Endothelial cell of umbilical vein (primary cell): ENCODE measurements around the gene PDGFB. TPM values are rescaled to one million over a fixed set of nuclear protein-coding genes. Genes with fewer than 3 reads are reported as not detected.

ENCODE experiments used
- BruUV-seq: library from RNA; stranded (reverse); fragments of 400-500 nt; replicated peaks from 2 replicates; lab custom pipeline; 2021; lab: Mats Ljungman, UMichigan
- CTCF ChIA-PET: fragments of 300-600, 350-600 bp; sonication (Branson Sonifier 250); formaldehyde crosslinking; loops from one replicate; lab custom pipeline; 2021; ENCODE audit warnings: antibody characterized with exemption, inconsistent platforms; lab: Charles Lee
- POLR2A ChIA-PET: fragments of 300-600, 350-600 bp; sonication (Branson Sonifier 250); formaldehyde crosslinking; loops from one replicate; lab custom pipeline; 2021; ENCODE audit warnings: antibody characterized with exemption, inconsistent platforms; lab: Charles Lee
- DNase-seq: peaks from one replicate; pipeline ENCODE4 v3.0.0-alpha.2; 2011; ENCODE audit warnings: low read depth, low spot score
- FAIRE-seq: peaks from 2 replicates; lab custom pipeline; 2011; peaks lifted over from hg19 to GRCh38; lab: Jason Lieb, UNC
- H2AFZ ChIP-seq: 2 replicates; pipeline ENCODE4 v1.6.0; 2012; ENCODE audit warnings: low read depth, low read length, control low read depth, inconsistent platforms
- H3K27ac ChIP-seq: 2 replicates; pipeline ENCODE4 v1.5.1; 2011; ENCODE audit warnings: low read depth, mild to moderate bottlenecking, control low read depth, low read length, moderate library complexity; ENCODE audit not compliant: insufficient read depth
- H3K27me3 ChIP-seq, 2 experiments: 2 replicates each; pipeline versions ENCODE4 v1.6.0 to v1.6.1; 2011; ENCODE audit warnings: low read length in 2 of 2, mixed read lengths in 1 of 2; ENCODE audit not compliant: control insufficient read depth in 2 of 2, insufficient read depth in 2 of 2
- H3K36me3 ChIP-seq, 2 experiments: 2 replicates in 1 of 2; 3 replicates in 1 of 2; pipeline ENCODE4 v1.5.1; 2011; ENCODE audit warnings: low read length in 2 of 2, mild to moderate bottlenecking in 1 of 2, moderate library complexity in 1 of 2; ENCODE audit not compliant: control insufficient read depth in 2 of 2, insufficient read depth in 2 of 2; ENCODE audit errors: extremely low read depth in 1 of 2
- H3K4me1 ChIP-seq: 3 replicates; pipeline ENCODE4 v1.5.1; 2011; ENCODE audit warnings: mild to moderate bottlenecking, low read length; ENCODE audit not compliant: control insufficient read depth, insufficient read depth; ENCODE audit errors: extremely low read depth
- H3K4me2 ChIP-seq: 2 replicates; pipeline ENCODE4 v1.6.1; 2011; ENCODE audit warnings: low read length, control low read depth, mixed read lengths; ENCODE audit not compliant: insufficient read depth
- H3K4me3 ChIP-seq, 3 experiments: fragments of 200-600 bp in 1 of 3; sonication (generic), shearing (Covaris generic) in 1 of 3; replicated peaks in 1 of 3; 2 replicates each; pipeline ENCODE4 v1.5.1; 2011 to 2016; ENCODE audit warnings: control low read depth in 3 of 3, low read length in 3 of 3, mild to moderate bottlenecking in 2 of 3, inconsistent platforms in 1 of 3, low read depth in 1 of 3, moderate library complexity in 1 of 3; ENCODE audit not compliant: insufficient read depth in 1 of 3
- H3K79me2 ChIP-seq: 2 replicates; pipeline ENCODE4 v1.6.0; 2012; ENCODE audit warnings: low read length, inconsistent platforms; ENCODE audit not compliant: control insufficient read depth, insufficient read depth
- H3K9ac ChIP-seq: replicated peaks from 2 replicates; pipeline ENCODE3; 2011; ENCODE audit warnings: low read length, control low read depth; ENCODE audit not compliant: insufficient read depth; ENCODE audit errors: extremely low read depth
- H3K9me1 ChIP-seq: replicated peaks from 3 replicates; pipeline ENCODE4 v1.6.0; 2011; ENCODE audit warnings: mild to moderate bottlenecking, low read length; ENCODE audit not compliant: control insufficient read depth, insufficient read depth; ENCODE audit errors: extremely low read depth
- H3K9me3 ChIP-seq: replicated peaks from 2 replicates; pipeline ENCODE4 v1.5.1; 2012; ENCODE audit warnings: low read length, inconsistent platforms; ENCODE audit not compliant: control insufficient read depth, insufficient read depth
- H4K20me1 ChIP-seq: replicated peaks from 2 replicates; pipeline ENCODE3; 2011; ENCODE audit warnings: mild to moderate bottlenecking, low read length; ENCODE audit not compliant: control insufficient read depth, insufficient read depth; ENCODE audit errors: extremely low read depth
- EZH2 ChIP-seq: IDR thresholded peaks from 2 replicates; pipeline ENCODE4 v1.6.1; 2012; ENCODE audit warnings: borderline replicate concordance, low read depth, mild to moderate bottlenecking, moderate library complexity, low read length, inconsistent platforms; ENCODE audit not compliant: severe bottlenecking
- FOS ChIP-seq: IDR thresholded peaks from 2 replicates; pipeline ENCODE4 v1.6.1; 2011; ENCODE audit warnings: mild to moderate bottlenecking, low read length, moderate library complexity, borderline replicate concordance; ENCODE audit not compliant: insufficient read depth
- GATA2 ChIP-seq: IDR thresholded peaks from 2 replicates; pipeline ENCODE4 v1.7.0; 2011; ENCODE audit warnings: low read depth, mild to moderate bottlenecking, moderate library complexity, mixed read lengths, low read length; ENCODE audit not compliant: insufficient read length, insufficient read depth
- JUN ChIP-seq: IDR thresholded peaks from 2 replicates; pipeline ENCODE4 v1.6.1; 2011; ENCODE audit warnings: borderline replicate concordance, low read depth; ENCODE audit not compliant: insufficient read length, insufficient read depth
- MYC ChIP-seq: IDR thresholded peaks from one replicate; pipeline ENCODE4 v1.6.1; 2011; ENCODE audit warnings: mild to moderate bottlenecking, low read depth, low read length
- POLR2A ChIP-seq: IDR thresholded peaks from 2 replicates; pipeline ENCODE4 v1.6.1; 2012; ENCODE audit warnings: low read depth, mild to moderate bottlenecking, control low read depth, low read length
- POLR2AphosphoS5 ChIP-seq: IDR thresholded peaks from 2 replicates; pipeline ENCODE4 v1.6.1; 2012; ENCODE audit warnings: low read depth, mild to moderate bottlenecking, control low read depth, low read length, moderate library complexity; ENCODE audit not compliant: insufficient read depth
- dilution Hi-C: fragments of 300-500 bp; cut with MboI; formaldehyde crosslinking; loops from one replicate; pipeline ENCODE4 v1.15.0; 2019; ENCODE audit warnings: low sequenced_read_pairs; ENCODE audit not compliant: extremely low pct_ligation_motif_present
- intact Hi-C: fragments of 100-400 bp; cut with micrococcal nuclease; formaldehyde crosslinking; loops from one replicate; pipeline ENCODE4 v1.10.0; 2022
- polyA plus RNA-seq, 4 experiments: library from polyadenylated mRNA; depleted of rRNA in 3 of 4; stranded (reverse) in 3 of 4; unstranded in 1 of 4; fragments of >200 nt; gene quantifications; 2 replicates each; pipeline versions ENCODE4 v1.2.1 to v1.2.3, GENCODE V29; 2011 to 2012; ENCODE audit warnings: missing spikeins in 1 of 4
- total RNA-seq: library from RNA; stranded (reverse); gene quantifications from 2 replicates; pipeline ENCODE4 v1.2.3, GENCODE V29; 2021
- TF ChIP-seq, protein P1 (sequence below): IDR thresholded peaks from 2 replicates; pipeline ENCODE4 v1.6.1; 2011; ENCODE audit not compliant: insufficient read depth, insufficient read length
- TF ChIP-seq, protein P2 (sequence below), 2 donors: IDR thresholded peaks; 1 replicate in 1 of 2; 2 replicates in 1 of 2; pipeline ENCODE4 v1.5.1; 2011; ENCODE audit warnings: low read length in 2 of 2, mild to moderate bottlenecking in 2 of 2, moderate library complexity in 2 of 2, control low read depth in 1 of 2, inconsistent platforms in 1 of 2, low read depth in 1 of 2; ENCODE audit not compliant: insufficient read depth in 1 of 2; ENCODE audit errors: extremely low read depth in 1 of 2

PDGFB gene
- total and polyA plus RNA-seq, 2 donors (not counting 3 experiments of a cell fraction or from before 2014, with no cell fraction given): 135 to 240 TPM

DNA sequence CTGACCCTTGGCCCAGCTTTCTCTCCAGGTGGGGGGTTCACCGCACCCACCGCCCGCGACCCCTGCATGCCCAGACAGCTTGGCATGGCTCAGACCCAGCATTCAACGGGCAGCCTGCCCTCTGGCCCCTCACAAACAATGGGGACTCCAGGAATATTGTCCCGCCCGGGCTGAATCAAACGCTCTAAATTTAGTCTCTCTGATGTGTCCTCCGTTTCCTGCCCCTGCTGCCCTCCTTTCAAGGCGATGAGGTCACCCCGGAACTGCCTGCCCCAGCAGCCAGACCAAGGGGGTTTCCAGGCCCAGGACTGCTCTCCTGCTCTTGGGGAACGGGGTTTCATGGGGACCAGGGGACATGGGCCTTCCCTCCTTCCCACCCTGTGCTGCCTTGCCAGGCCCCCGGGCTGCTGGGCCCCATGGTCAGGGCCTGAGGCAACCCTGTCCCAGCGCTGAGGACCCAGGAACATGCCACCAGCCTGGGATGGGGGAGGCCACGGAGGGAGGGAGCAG is 10.1 kb upstream of the PDGFB start:
- no peaks in the 10 kb centered on the region for H3K9me1 ChIP-seq
- peak overlapping the region; percentile 89 for H3K9ac ChIP-seq
- TF ChIP-seq FOS: peak; percentile 67
- TF ChIP-seq POLR2A: peak; percentile 27
- TF ChIP-seq MYC: no peak
- TF ChIP-seq JUN: peak; percentile 72
- peak; percentile 74 for TF ChIP-seq POLR2AphosphoS5
- no peak overlapping the region for H2AFZ ChIP-seq
- no peaks in the 10 kb centered on the region for H3K79me2 ChIP-seq
- H3K9me3 ChIP-seq: no peaks in the 10 kb centered on the region
- BruUV-seq: no TSS peak
- H4K20me1 ChIP-seq: no peaks in the 10 kb centered on the region
- intact Hi-C loops: loop anchor here (10.0 kb wide), 1 partner anchor 270 kb away; the partner anchor contains the start of gene ATF4
- peaks cover 34% of the 10 kb centered on the region for H3K4me1 ChIP-seq
- POLR2A ChIA-PET: interaction anchor here (1.4 to 2.5 kb wide), 2 partner anchors 10 to 29 kb away, joined by 4 to 20 read pairs; partner anchors contain the start of gene PDGFB
- no peaks in the 10 kb centered on the region for H3K36me3 ChIP-seq
- CTCF ChIA-PET: interaction anchor here (1.8 to 2.0 kb wide), 2 partner anchors 52 to 56 kb away, joined by 6 to 10 read pairs; no protein-coding TSS in a partner anchor
- dilution Hi-C loops: no loop called here
- DNase-seq (peak; percentile 84), FAIRE-seq (peak; percentile 96)
- no peaks in the 10 kb centered on the region for H3K27me3 ChIP-seq
- H3K4me2 ChIP-seq: no peak overlapping the region
- no peak overlapping the region for H3K4me3 ChIP-seq
- peak overlapping the region; percentile 96 for H3K27ac ChIP-seq

DNA sequence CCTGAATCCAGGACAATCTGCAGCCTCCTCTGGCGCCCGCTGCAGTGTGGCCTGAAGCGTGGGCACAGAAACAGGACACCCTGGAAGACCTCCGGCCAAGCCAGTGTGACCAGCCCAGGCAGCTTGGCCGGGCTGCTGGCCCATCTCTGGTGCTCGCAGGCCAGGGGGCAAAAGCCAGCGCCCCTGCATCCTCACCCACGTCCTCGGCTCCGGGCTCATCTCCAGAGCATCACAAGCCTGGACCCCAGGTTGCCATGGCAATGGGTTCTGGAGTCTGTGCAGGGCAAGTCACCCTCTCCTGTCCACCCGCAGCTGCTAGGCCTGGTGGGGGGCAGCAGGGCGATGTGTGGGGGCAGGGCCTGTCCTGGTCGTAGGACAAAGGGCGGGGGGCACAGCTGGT is 9.3 kb upstream of the PDGFB start:
- Histone ChIP-seq H3K4me3 (no peak overlapping the region), H3K9ac (peak overlapping the region; percentile 89), H3K27me3 (no peaks in the 10 kb centered on the region), H3K4me2 (no peak overlapping the region), H3K36me3 (no peaks in the 10 kb centered on the region), H3K27ac (peak overlapping the region; percentile 96), H4K20me1 (no peaks in the 10 kb centered on the region), H3K9me3 (no peaks in the 10 kb centered on the region), H3K9me1 (no peaks in the 10 kb centered on the region), H3K79me2 (no peaks in the 10 kb centered on the region), H2AFZ (no peak overlapping the region), H3K4me1 (peaks cover 34% of the 10 kb centered on the region)
- ChIA-PET CTCF (interaction anchor here (2.0 to 2.1 kb wide), 3 partner anchors 29 to 57 kb away, joined by 7 to 11 read pairs (median 10); no protein-coding TSS in a partner anchor), POLR2A (interaction anchor here (1.4 to 2.5 kb wide), 3 partner anchors 9 to 29 kb away, joined by 3 to 20 read pairs (median 4); partner anchors contain the start of gene PDGFB)
- no peak for TF ChIP-seq GATA2
- TF ChIP-seq JUN: no peak
- TF ChIP-seq POLR2A: no peak
- TF ChIP-seq, protein P1, sequence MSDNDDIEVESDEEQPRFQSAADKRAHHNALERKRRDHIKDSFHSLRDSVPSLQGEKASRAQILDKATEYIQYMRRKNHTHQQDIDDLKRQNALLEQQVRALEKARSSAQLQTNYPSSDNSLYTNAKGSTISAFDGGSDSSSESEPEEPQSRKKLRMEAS: no peak
- TF ChIP-seq, protein P2, sequence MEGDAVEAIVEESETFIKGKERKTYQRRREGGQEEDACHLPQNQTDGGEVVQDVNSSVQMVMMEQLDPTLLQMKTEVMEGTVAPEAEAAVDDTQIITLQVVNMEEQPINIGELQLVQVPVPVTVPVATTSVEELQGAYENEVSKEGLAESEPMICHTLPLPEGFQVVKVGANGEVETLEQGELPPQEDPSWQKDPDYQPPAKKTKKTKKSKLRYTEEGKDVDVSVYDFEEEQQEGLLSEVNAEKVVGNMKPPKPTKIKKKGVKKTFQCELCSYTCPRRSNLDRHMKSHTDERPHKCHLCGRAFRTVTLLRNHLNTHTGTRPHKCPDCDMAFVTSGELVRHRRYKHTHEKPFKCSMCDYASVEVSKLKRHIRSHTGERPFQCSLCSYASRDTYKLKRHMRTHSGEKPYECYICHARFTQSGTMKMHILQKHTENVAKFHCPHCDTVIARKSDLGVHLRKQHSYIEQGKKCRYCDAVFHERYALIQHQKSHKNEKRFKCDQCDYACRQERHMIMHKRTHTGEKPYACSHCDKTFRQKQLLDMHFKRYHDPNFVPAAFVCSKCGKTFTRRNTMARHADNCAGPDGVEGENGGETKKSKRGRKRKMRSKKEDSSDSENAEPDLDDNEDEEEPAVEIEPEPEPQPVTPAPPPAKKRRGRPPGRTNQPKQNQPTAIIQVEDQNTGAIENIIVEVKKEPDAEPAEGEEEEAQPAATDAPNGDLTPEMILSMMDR (IDR thresholded peaks at IDR 0.05; ENCODE audit: extremely low read depth in 1 of 2, insufficient read depth in 1 of 2, low read depth in 1 of 2, low read length in 2 of 2): no peak
- TF ChIP-seq POLR2AphosphoS5: no peak
- TF ChIP-seq MYC: no peak
- no peak for TF ChIP-seq FOS
- no peak for TF ChIP-seq EZH2
- FAIRE-seq (no peak), DNase-seq (no peak)
- BruUV-seq: no TSS peak
- intact Hi-C loops (loop anchor here (10.0 kb wide), 1 partner anchor 271 kb away; the partner anchor contains the start of gene ATF4), dilution Hi-C loops (no loop called here)
